Stimulated activated naive CD4-positive, alpha-beta T cell (primary cell): ENCODE results near the gene OGFRL1.

Experiments
- DNase-seq, 6 experiments: peaks; one replicate each; lab custom pipeline; 2025; lab: John Stamatoyannopoulos, UW

Gene OGFRL1

DNA sequence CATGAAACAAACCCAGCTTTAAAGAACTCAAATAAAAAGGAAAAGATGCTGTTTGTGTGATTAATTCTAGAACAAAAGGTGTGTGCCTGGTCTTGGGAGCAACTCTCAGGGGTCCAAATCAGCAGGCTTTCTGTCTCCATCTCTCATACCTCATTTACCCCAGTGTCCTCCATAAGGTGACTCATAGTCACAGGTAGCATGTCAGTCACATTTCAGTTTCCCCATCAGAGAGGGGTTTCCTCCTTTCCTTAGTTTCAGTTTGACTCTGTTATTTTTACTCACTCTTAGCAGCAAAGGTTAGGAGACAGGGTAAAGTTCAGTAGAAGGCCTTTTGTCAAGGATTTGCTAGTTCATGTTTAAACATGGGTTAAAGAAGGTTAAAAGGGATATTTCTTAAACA is 46.2 kb downstream of the OGFRL1 start:
- no peak for DNase-seq

DNA sequence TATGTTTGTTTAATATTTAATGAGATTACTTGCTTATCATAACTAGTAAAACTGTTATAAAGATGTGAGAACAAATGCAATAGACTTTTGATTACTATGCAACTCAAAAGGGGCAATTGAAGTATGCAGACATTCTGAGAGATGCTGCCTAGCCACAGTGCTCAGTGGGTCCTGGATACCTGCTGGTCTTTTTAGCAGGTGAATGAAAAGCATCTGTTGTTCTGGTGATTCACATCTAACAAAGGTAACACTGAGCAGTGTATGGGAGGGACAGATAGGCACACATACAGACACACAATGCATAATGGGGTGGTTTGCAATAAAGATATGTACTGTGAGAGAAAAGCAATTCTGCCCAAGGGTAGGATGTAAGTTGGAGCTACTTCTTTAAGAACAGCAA is 46.9 kb downstream of the OGFRL1 start:
- DNase-seq: no peak

DNA sequence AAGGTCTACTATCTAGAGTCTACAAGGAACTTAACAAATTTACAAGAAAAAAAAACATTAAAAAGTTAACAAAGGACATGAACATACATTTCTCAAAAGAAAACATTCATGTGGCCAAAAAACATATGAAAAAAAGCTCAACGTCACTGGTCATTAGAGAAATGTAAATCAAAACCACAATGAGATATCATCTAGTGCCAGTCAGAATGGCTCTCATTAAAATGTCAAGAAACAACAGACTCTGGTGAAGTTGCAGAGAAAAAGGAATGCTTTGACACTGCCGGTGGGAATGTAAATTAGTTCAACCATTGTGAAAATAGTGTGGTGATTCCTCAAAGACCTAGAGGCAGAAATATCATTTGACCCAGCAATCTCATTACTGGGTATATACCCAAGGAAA is 48.3 kb downstream of the OGFRL1 start:
- no peak for DNase-seq

DNA sequence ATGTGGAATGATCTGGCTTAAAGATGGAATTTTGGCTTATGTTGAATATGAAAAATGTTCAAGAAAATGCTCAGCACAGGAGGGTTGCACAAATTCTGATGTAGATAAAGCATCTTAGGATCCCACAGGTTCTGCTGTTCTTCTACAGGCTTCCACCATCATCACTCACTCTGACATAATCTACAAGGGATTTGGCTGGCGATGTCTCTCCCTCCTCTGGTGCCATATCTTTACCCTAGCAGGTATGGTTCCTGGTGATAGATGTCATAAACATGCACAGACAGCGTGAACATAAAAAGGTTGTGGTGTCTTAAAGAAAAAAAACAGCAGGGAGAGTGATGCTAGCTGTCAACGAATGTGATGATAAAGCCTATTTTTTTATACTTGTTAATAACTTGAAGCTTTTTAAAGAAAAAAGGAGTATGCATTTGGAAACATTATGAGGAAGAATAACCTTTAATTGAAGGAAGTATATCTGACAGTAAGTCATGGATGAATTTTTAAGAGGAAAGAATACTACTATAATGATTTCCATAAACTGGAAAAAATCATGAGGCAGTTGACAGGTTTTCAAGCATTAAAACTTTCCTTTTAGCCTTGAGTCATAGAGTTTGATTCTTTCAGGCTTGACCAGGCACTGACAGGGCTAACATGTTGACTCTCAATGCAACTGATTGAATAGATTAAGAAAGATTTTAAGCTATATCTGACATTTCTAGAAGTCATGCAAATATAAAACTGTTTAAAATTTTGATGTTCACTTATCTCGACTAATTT is 50.1 kb downstream of the OGFRL1 start:
- DNase-seq: no peak

DNA sequence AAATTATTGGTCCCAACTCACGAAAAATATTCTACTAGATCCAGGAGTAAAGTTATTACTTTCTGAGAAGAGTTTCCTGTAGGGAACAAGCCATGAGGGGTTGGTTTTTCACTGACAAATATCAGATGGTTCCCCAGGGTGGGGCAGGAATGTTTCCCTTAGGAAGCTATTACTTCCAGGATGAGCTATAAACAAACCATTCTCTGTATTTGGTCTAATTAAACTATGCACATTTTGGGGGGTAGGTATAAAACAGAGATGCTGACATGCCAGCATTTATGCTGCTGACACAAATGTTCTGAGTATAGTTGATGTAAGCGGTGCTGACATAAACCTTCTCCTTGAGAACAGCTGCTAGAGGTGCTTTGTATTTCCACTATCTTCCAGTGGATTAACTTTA is 54.2 kb downstream of the OGFRL1 start:
- no peak for DNase-seq

DNA sequence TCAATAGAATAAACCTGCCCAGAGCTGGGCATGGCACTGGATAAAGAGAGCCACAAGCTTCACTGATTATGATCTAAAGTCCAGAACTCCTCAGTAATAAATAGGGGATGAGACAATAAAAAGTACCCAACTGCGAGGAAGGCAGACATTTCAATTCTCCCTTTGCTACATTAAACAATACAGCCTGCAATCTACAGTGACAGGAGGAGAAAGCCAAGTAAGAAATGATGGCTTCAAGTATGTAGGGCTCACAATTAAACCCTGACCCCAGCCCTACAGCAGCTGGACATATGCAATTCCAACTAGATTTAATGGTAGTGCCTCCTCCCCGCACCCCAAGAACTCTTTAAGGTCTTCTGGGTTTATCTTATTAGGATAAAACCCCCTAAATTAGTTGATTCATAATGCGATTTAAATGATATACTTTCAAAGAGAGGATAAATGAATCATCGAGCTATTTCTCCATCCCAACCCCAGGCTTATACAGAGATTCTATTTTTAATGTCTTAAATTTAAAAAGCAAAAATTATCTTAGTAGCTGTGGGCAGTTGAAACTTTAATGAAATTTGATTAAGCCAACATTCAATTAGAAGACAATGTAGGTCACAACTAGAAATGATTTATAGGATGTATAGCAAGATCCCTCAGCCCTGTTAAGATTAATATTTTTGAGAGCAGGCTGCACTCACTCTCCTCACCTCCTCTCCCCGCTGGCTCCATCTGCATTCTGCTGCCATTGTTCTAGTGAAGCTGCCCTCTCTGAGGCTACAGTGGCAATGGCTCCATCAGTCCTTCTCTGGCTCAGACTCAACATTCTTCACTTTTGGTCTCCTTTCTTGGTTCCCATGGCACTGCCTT is 57.1 kb downstream of the OGFRL1 start:
- DNase-seq: no peak

DNA sequence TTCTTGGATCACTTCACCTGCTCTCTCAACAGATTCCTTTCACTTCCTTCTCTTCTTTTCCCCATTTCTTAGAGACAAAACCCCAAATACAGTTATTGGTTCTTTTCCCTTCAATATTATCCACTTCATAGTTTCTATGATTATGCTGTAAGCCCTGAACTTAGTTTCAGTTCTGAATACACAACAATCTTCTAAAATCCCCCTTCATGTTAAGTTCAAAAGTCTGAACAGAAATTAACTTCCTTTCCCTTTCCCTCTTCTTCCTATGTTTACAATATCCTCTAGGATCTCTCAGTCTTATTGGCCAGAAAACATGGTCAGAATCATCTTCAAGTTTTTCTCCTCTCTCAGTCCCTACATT is 57.7 kb downstream of the OGFRL1 start:
- DNase-seq: no peak

DNA sequence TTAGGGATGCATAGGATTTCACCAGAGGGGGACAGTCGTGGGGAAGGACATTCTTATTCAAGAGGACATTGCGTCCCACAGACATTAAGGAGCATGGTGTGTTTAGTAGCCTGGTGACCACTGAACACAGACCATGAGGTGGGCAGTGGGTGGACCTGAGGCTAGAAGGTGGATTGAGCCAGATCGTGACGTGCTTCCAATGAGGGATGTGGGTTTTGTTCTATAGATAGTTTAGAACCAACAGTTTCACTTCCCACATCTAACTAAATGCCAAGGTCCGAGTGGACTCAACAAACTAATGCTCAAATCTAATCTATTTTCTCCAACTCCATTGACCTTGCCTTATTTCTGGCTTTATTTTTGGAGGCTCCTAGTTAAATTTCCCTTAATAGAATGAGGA is 58.5 kb downstream of the OGFRL1 start:
- no peak for DNase-seq

DNA sequence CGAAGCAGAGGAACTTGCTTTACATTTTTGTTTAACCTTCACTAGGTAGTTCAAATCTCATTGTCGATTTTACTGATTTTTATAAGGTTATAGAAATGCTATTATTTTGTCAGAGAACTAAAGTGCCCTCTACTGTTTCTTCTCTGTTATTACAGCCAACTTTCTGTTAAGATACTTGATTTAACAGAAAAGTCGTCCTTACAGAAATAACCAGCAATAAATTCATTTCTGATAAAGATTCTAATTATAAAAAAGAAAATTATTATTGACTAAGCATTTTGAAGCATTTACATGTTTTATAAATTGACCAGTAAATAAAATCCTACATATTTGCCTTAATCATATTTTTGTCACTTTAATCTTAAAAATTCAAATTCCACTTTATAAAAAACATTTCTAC is 60.8 kb downstream of the OGFRL1 start:
- DNase-seq: peak in 2 of 6 experiments; percentile 11 to 21

DNA sequence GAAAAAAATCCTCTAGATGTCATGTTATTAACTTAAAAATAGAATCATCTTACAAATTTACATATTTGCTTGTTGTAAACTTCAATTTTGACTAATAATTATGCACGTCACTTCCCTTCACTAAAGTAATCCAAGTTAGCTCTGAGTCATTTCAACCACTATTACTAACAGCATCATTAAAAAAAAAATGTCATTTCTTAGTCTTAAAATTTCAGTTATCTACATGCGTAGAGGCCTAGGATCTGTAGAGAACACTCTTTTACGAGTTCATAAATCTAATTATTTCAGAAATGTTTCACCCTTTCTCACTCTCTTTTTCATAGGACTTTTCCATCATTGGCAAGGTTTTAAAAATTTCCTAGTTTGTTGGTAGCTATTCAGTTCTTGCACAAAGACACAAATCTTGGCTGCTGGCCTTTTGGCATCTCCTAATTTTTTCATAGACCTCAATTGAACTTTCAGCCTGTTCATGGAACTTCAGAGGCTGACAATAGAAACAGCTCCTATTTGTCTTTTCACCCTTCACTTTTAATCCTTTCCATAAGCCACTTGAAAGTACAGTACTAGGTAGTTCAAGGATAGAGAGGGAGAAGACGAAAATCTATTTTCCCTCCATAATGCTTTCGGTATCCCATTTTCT is 61.5 kb downstream of the OGFRL1 start:
- no peak for DNase-seq

DNA sequence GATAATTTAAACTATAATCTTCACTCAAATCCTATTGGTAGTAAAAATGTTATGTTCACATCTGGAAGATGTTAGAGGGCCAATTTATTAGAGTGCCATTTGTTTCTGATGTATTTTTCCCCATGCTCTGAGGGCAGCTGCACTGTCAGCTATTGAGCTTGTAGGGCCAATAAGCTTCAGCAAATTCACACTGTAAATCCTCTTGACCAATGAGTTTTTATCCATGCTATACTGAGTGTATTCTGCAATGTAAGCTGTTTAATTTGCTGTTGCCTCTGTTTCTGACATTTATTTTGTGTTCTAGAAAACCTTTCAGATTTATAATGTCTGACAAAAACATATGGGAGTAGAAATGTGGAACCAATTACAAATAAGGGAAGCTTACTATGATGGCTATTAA is 62.6 kb downstream of the OGFRL1 start:
- DNase-seq: no peak
